K562 (cell line): Measurements from ENCODE around the gene SULT1A3. TPM values are rescaled to one million over a fixed set of nuclear protein-coding genes. Genes with fewer than 3 reads are reported as not detected.
A peak's percentile ranks its signal among the peaks of the same experiment; 100 is the strongest.

Experiments
- CBX5 ChIP-seq: IDR thresholded peaks from 2 replicates; pipeline ENCODE4 v1.6.1; 2014; ENCODE audit warnings: low read depth, borderline replicate concordance
- FOXM1 ChIP-seq, 2 experiments: fragments of 450-650 bp in 1 of 2; sonication (generic) in 1 of 2; formaldehyde crosslinking in 1 of 2; IDR thresholded peaks; 2 replicates each; pipeline versions ENCODE4 v1.6.1 to v1.9.0; 2017 to 2022; ENCODE audit warnings: low read depth in 2 of 2, mild to moderate bottlenecking in 2 of 2, missing genetic modification reagents in 1 of 2, moderate library complexity in 1 of 2
- HNRNPL ChIP-seq: fragments of 200-400 bp; formaldehyde crosslinking; IDR thresholded peaks from 2 replicates; pipeline ENCODE4 v1.6.1; 2017; ENCODE audit warnings: low read depth, mild to moderate bottlenecking, low read length
- NELFE ChIP-seq: IDR thresholded peaks from 2 replicates; pipeline ENCODE4 v1.6.1; 2011; ENCODE audit warnings: mild to moderate bottlenecking; ENCODE audit not compliant: insufficient read depth, insufficient read length
- RBFOX2 ChIP-seq: fragments of 200-400 bp; formaldehyde crosslinking; IDR thresholded peaks from 2 replicates; pipeline ENCODE4 v1.6.1; 2017; ENCODE audit warnings: low read depth, mild to moderate bottlenecking, low read length, moderate library complexity
- RHOXF2B ChIP-seq: fragments of 250-450 bp; sonication (Bioruptor Pico); conservative IDR thresholded peaks from 2 replicates; pipeline ENCODE4 v1.5.1; 2021
- SMARCC2 ChIP-seq: fragments of 450-650 bp; IDR thresholded peaks from 2 replicates; pipeline ENCODE4 v1.6.1; 2017; ENCODE audit warnings: antibody characterized with exemption, moderate library complexity, mild to moderate bottlenecking, low read depth
- U2AF1 ChIP-seq: fragments of 200-400 bp; formaldehyde crosslinking; optimal IDR thresholded peaks from 2 replicates; pipeline ENCODE3; 2017; ENCODE audit warnings: mild to moderate bottlenecking, low read depth, low read length, moderate library complexity
- ZNF184 ChIP-seq: sonication (generic); formaldehyde crosslinking; IDR thresholded peaks from 2 replicates; pipeline ENCODE4 v1.5.0; 2020; ENCODE audit warnings: missing genetic modification reagents
- polyA plus RNA-seq, 8 experiments: library from polyadenylated mRNA; depleted of rRNA in 4 of 8; stranded (reverse) in 5 of 8; unstranded in 3 of 8; fragments of >200 nt; fragmentation: Nextera tagmentation in 2 of 8; fragmentation: Illumina TruSeq in 1 of 8; extraction: Ambion mirVana in 2 of 8; extraction: Trizol in 1 of 8; gene quantifications; 2 replicates each; pipeline versions ENCODE4 v1.2.1 to v1.2.3, GENCODE V29; 2011 to 2014; ENCODE audit warnings: inconsistent platforms in 1 of 8, missing spikeins in 1 of 8
- total RNA-seq, 7 experiments: library from RNA; depleted of rRNA in 6 of 7; stranded (reverse); fragments of >200 nt in 6 of 7; fragmentation: Illumina TruSeq in 2 of 7; extraction: Trizol in 2 of 7; gene quantifications; 2 replicates each; pipeline versions ENCODE4 v1.2.1 to v1.2.3, GENCODE V29; 2011 to 2021; ENCODE audit warnings: low replicate concordance in 1 of 7
- TF ChIP-seq, protein P1 (sequence below): fragments of 450-650 bp; IDR thresholded peaks from 2 replicates; pipeline ENCODE4 v1.6.1; 2016; ENCODE audit warnings: mild to moderate bottlenecking, moderate library complexity
- TF ChIP-seq, protein P2 (sequence below): IDR thresholded peaks from 2 replicates; pipeline ENCODE4 v1.6.1; 2016; ENCODE audit warnings: missing genetic modification characterization, missing compliant biosample characterization
- TF ChIP-seq, protein P3 (sequence below): sonication (generic); formaldehyde crosslinking; IDR thresholded peaks from 2 replicates; pipeline ENCODE4 v1.8.1; 2022; ENCODE audit warnings: missing genetic modification reagents

SULT1A3 gene
- total and polyA plus RNA-seq, 9 of the 15 experiments (the other 6 are each of a cell fraction or from before 2014, with no cell fraction given), result 2.4 to 18.0 (median 7.3) TPM

DNA sequence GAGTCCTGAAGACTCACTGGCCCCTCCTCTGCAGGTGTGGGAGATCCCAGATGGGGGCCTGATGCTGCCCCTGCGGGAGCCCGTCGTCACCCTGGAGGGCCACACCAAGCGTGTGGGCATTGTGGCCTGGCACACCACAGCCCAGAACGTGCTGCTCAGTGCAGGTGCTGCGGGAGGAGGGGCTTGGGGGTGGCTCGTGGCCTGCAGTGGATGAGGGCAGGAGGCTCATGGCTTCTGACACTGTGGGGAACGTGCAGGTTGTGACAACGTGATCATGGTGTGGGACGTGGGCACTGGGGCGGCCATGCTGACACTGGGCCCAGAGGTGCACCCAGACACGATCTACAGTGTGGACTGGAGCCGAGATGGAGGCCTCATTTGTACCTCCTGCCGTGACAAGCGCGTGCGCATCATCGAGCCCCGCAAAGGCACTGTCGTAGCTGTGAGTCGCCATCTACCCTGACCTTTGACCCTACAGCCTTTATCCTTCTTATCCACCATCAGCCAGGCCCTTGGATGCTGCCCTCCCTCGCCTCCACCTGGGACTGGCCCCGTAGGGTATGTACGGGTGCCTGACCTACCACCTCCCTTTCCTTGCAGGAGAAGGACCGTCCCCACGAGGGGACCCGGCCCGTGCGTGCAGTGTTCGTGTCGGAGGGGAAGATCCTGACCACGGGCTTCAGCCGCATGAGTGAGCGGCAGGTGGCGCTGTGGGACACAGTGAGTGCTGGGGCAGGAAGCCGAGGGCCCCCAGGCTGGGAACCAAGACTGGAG lies 12.1 kb upstream of the SULT1A3 start (continued):
- no peak; the same call in 1 of the 2 replicates for TF ChIP-seq RHOXF2B (CRISPR knock-in tag)
- TF ChIP-seq HNRNPL, result 0 out of 2 replicates have a peak, but pooled peaks have one; percentile 24
- TF ChIP-seq RBFOX2, result peak; percentile 40
- TF ChIP-seq, protein P1, sequence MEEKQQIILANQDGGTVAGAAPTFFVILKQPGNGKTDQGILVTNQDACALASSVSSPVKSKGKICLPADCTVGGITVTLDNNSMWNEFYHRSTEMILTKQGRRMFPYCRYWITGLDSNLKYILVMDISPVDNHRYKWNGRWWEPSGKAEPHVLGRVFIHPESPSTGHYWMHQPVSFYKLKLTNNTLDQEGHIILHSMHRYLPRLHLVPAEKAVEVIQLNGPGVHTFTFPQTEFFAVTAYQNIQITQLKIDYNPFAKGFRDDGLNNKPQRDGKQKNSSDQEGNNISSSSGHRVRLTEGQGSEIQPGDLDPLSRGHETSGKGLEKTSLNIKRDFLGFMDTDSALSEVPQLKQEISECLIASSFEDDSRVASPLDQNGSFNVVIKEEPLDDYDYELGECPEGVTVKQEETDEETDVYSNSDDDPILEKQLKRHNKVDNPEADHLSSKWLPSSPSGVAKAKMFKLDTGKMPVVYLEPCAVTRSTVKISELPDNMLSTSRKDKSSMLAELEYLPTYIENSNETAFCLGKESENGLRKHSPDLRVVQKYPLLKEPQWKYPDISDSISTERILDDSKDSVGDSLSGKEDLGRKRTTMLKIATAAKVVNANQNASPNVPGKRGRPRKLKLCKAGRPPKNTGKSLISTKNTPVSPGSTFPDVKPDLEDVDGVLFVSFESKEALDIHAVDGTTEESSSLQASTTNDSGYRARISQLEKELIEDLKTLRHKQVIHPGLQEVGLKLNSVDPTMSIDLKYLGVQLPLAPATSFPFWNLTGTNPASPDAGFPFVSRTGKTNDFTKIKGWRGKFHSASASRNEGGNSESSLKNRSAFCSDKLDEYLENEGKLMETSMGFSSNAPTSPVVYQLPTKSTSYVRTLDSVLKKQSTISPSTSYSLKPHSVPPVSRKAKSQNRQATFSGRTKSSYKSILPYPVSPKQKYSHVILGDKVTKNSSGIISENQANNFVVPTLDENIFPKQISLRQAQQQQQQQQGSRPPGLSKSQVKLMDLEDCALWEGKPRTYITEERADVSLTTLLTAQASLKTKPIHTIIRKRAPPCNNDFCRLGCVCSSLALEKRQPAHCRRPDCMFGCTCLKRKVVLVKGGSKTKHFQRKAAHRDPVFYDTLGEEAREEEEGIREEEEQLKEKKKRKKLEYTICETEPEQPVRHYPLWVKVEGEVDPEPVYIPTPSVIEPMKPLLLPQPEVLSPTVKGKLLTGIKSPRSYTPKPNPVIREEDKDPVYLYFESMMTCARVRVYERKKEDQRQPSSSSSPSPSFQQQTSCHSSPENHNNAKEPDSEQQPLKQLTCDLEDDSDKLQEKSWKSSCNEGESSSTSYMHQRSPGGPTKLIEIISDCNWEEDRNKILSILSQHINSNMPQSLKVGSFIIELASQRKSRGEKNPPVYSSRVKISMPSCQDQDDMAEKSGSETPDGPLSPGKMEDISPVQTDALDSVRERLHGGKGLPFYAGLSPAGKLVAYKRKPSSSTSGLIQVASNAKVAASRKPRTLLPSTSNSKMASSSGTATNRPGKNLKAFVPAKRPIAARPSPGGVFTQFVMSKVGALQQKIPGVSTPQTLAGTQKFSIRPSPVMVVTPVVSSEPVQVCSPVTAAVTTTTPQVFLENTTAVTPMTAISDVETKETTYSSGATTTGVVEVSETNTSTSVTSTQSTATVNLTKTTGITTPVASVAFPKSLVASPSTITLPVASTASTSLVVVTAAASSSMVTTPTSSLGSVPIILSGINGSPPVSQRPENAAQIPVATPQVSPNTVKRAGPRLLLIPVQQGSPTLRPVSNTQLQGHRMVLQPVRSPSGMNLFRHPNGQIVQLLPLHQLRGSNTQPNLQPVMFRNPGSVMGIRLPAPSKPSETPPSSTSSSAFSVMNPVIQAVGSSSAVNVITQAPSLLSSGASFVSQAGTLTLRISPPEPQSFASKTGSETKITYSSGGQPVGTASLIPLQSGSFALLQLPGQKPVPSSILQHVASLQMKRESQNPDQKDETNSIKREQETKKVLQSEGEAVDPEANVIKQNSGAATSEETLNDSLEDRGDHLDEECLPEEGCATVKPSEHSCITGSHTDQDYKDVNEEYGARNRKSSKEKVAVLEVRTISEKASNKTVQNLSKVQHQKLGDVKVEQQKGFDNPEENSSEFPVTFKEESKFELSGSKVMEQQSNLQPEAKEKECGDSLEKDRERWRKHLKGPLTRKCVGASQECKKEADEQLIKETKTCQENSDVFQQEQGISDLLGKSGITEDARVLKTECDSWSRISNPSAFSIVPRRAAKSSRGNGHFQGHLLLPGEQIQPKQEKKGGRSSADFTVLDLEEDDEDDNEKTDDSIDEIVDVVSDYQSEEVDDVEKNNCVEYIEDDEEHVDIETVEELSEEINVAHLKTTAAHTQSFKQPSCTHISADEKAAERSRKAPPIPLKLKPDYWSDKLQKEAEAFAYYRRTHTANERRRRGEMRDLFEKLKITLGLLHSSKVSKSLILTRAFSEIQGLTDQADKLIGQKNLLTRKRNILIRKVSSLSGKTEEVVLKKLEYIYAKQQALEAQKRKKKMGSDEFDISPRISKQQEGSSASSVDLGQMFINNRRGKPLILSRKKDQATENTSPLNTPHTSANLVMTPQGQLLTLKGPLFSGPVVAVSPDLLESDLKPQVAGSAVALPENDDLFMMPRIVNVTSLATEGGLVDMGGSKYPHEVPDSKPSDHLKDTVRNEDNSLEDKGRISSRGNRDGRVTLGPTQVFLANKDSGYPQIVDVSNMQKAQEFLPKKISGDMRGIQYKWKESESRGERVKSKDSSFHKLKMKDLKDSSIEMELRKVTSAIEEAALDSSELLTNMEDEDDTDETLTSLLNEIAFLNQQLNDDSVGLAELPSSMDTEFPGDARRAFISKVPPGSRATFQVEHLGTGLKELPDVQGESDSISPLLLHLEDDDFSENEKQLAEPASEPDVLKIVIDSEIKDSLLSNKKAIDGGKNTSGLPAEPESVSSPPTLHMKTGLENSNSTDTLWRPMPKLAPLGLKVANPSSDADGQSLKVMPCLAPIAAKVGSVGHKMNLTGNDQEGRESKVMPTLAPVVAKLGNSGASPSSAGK, result no peak; the same call in 1 of the 2 replicates
- TF ChIP-seq SMARCC2, result no peak
- TF ChIP-seq U2AF1, result no peak
- no peak for TF ChIP-seq FOXM1 (IDR thresholded peaks at IDR 0.05; ENCODE audit: low read depth)
- no peak for TF ChIP-seq FOXM1 (CRISPR knock-in tag; IDR thresholded peaks at IDR 0.05; ENCODE audit: low read depth)
- no peak for TF ChIP-seq CBX5
- TF ChIP-seq, protein P2, sequence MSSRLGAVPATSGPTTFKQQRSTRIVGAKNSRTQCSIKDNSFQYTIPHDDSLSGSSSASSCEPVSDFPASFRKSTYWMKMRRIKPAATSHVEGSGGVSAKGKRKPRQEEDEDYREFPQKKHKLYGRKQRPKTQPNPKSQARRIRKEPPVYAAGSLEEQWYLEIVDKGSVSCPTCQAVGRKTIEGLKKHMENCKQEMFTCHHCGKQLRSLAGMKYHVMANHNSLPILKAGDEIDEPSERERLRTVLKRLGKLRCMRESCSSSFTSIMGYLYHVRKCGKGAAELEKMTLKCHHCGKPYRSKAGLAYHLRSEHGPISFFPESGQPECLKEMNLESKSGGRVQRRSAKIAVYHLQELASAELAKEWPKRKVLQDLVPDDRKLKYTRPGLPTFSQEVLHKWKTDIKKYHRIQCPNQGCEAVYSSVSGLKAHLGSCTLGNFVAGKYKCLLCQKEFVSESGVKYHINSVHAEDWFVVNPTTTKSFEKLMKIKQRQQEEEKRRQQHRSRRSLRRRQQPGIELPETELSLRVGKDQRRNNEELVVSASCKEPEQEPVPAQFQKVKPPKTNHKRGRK, result no peak
- TF ChIP-seq, protein P3, sequence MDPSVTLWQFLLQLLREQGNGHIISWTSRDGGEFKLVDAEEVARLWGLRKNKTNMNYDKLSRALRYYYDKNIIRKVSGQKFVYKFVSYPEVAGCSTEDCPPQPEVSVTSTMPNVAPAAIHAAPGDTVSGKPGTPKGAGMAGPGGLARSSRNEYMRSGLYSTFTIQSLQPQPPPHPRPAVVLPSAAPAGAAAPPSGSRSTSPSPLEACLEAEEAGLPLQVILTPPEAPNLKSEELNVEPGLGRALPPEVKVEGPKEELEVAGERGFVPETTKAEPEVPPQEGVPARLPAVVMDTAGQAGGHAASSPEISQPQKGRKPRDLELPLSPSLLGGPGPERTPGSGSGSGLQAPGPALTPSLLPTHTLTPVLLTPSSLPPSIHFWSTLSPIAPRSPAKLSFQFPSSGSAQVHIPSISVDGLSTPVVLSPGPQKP (CRISPR knock-in tag), result no peak
- no peak for TF ChIP-seq NELFE
- TF ChIP-seq ZNF184 (CRISPR knock-in tag), result no peak
